ENCODE measurements around the gene PLAC9. TPM values are rescaled to one million over a fixed set of nuclear protein-coding genes. Genes with fewer than 3 reads are reported as not detected.

The PLAC9 gene
- total and polyA plus RNA-seq, 2 experiments from 2014 or later = 8.8 to 118 TPM

GRCh38 chr10:80174641-80175395, 42.3 kb downstream of the PLAC9 start:
- Histone ChIP-seq H3K9ac (no peak overlapping the region), H3K36me3 (ENCODE audit: low read depth) (peaks cover 6% of the 10 kb centered on the region; the same call in 1 of the 2 replicates), H3K4me1 (ENCODE audit: insufficient read depth) (peaks cover 14% of the 10 kb centered on the region), H3K27ac (no peak overlapping the region), H3K4me3 (no peak overlapping the region), H3F3A (ENCODE audit: insufficient read depth) (no peaks in the 10 kb centered on the region), H3K9me2 (ENCODE audit: insufficient read depth) (no peaks in the 10 kb centered on the region), H3K79me2 (ENCODE audit: insufficient read depth) (peaks cover 97% of the 10 kb centered on the region), H2AFZ (no peak overlapping the region), H3K27me3 (replicated peaks; ENCODE audit: insufficient read depth) (no peaks in the 10 kb centered on the region), H3K9me3 (ENCODE audit: low read depth) (no peaks in the 10 kb centered on the region), H4K20me1 (ENCODE audit: insufficient read depth) (peaks cover 17% of the 10 kb centered on the region; the same call in 1 of the 2 replicates), H3K4me2 (ENCODE audit: unreplicated experiment) (no peak overlapping the region)
- in situ Hi-C loops (cut with MboI) = no loop called here
- no peak for TF ChIP-seq EZH2phosphoT487 (IDR thresholded peaks at IDR 0.05; ENCODE audit: insufficient read depth, low read depth)
- TF ChIP-seq EZH2 (IDR thresholded peaks at IDR 0.05; ENCODE audit: insufficient read depth, poor library complexity, severe bottlenecking) = no peak
- WGBS, 2 experiments (ENCODE audit: low coverage in 1 of 2, low lambda C conversion rate in 2 of 2, missing lambda C conversion rate in 2 of 2) = 81 to 83% methylated on average over 15 of the region's 15 CpGs
- no peak for DNase-seq

DNA sequence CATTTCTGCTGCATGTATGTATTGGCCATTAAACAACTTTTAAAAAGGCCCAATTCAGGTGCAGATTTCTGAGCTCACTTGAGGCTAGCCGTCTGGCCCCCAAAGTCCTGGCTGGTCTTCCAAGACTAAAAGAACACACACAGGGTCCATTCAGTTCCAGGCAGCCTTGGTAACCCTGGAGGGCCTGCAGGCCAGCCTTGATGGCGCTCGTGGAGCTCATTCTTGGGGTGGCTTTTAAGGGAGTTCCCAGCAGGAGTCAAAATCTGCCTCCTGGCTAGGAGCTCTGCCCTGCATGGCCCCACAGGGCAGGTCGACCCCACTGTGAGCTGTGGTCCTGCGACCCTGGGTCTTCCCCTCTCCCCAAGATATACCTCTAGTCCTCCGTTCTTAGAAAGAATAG, 44.0 kb downstream of the PLAC9 start:
- Histone ChIP-seq H3K27me3 (replicated peaks; ENCODE audit: insufficient read depth) (no peaks in the 10 kb centered on the region), H3K4me1 (ENCODE audit: insufficient read depth) (peaks cover 14% of the 10 kb centered on the region), H3F3A (ENCODE audit: insufficient read depth) (no peaks in the 10 kb centered on the region), H3K9me2 (ENCODE audit: insufficient read depth) (no peaks in the 10 kb centered on the region), H2AFZ (no peak overlapping the region), H3K27ac (no peak overlapping the region), H3K9ac (no peak overlapping the region), H3K4me2 (ENCODE audit: unreplicated experiment) (no peak overlapping the region), H3K36me3 (ENCODE audit: low read depth) (peaks cover 6% of the 10 kb centered on the region; the same call in 1 of the 2 replicates), H4K20me1 (ENCODE audit: insufficient read depth) (peaks cover 19% of the 10 kb centered on the region), H3K79me2 (ENCODE audit: insufficient read depth) (peaks cover 99% of the 10 kb centered on the region), H3K9me3 (ENCODE audit: low read depth) (no peaks in the 10 kb centered on the region), H3K4me3 (no peak overlapping the region)
- DNase-seq = no peak
- 87 to 89% methylated on average over 6 of the region's 6 CpGs for WGBS, 2 experiments (ENCODE audit: low coverage in 1 of 2, low lambda C conversion rate in 2 of 2, missing lambda C conversion rate in 2 of 2)
- TF ChIP-seq EZH2 (IDR thresholded peaks at IDR 0.05; ENCODE audit: insufficient read depth, poor library complexity, severe bottlenecking) (no peak), EZH2phosphoT487 (IDR thresholded peaks at IDR 0.05; ENCODE audit: insufficient read depth, low read depth) (no peak)
- in situ Hi-C loops (cut with MboI) = no loop called here

- Histone ChIP-seq H3K79me2 (ENCODE audit: insufficient read depth) (peaks cover 100% of the 10 kb centered on the region), H2AFZ (no peak overlapping the region), H3K4me2 (ENCODE audit: unreplicated experiment) (peak overlapping the region; percentile 49), H3K9ac (peak overlapping the region; percentile 8), H3K4me3 (no peak overlapping the region), H3F3A (ENCODE audit: insufficient read depth) (no peaks in the 10 kb centered on the region), H4K20me1 (ENCODE audit: insufficient read depth) (peaks cover 25% of the 10 kb centered on the region), H3K9me2 (ENCODE audit: insufficient read depth) (no peaks in the 10 kb centered on the region), H3K36me3 (ENCODE audit: low read depth) (peaks cover 6% of the 10 kb centered on the region; the same call in 1 of the 2 replicates), H3K9me3 (ENCODE audit: low read depth) (no peaks in the 10 kb centered on the region), H3K27me3 (replicated peaks; ENCODE audit: insufficient read depth) (no peaks in the 10 kb centered on the region), H3K27ac (peak overlapping the region; percentile 40), H3K4me1 (ENCODE audit: insufficient read depth) (peaks cover 14% of the 10 kb centered on the region)
- TF ChIP-seq EZH2 (IDR thresholded peaks at IDR 0.05; ENCODE audit: insufficient read depth, poor library complexity, severe bottlenecking) = no peak
- no peak for TF ChIP-seq EZH2phosphoT487 (IDR thresholded peaks at IDR 0.05; ENCODE audit: insufficient read depth, low read depth)
- 50 to 62% methylated on average over 12 of the region's 12 CpGs for WGBS, 2 experiments (ENCODE audit: low coverage in 1 of 2, low lambda C conversion rate in 2 of 2, missing lambda C conversion rate in 2 of 2)
- in situ Hi-C loops (cut with MboI) = no loop called here
- peak; percentile 74 for DNase-seq
Measured at GRCh38 chr10:80177781-80178636, 45.5 kb downstream of the PLAC9 start.

DNA sequence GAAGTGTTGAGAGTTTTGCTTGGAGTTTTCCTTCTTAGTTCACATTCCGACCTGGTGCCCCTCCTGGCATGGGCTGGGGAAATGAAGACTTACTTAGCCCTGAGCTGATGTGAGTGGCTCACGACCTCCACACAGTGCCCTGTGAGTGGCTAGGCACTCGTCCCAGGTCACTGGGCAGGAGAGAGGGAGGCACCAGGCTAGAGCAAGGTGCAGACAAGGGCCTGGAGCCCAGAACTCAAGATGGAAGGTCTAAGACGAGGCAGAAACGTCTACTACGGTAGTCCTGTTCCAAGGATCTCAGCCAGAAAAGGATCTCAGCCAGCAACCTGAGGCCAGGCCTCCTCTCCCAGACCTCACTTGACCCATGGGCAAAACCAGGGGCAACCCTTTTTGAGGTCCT, 50.5 kb downstream of the PLAC9 start:
- H3K4me2 ChIP-seq (ENCODE audit: unreplicated experiment) = no peak overlapping the region
- H4K20me1 ChIP-seq (ENCODE audit: insufficient read depth) = peaks cover 27% of the 10 kb centered on the region
- WGBS, 2 experiments (ENCODE audit: low coverage in 1 of 2, low lambda C conversion rate in 2 of 2, missing lambda C conversion rate in 2 of 2) = 57 to 61% methylated on average over 6 of the region's 6 CpGs
- TF ChIP-seq EZH2phosphoT487 (IDR thresholded peaks at IDR 0.05; ENCODE audit: insufficient read depth, low read depth) (no peak), EZH2 (IDR thresholded peaks at IDR 0.05; ENCODE audit: insufficient read depth, poor library complexity, severe bottlenecking) (no peak)
- H3K9me2 ChIP-seq (ENCODE audit: insufficient read depth) = no peaks in the 10 kb centered on the region
- no peaks in the 10 kb centered on the region for H3F3A ChIP-seq (ENCODE audit: insufficient read depth)
- H3K79me2 ChIP-seq (ENCODE audit: insufficient read depth) = peaks cover 100% of the 10 kb centered on the region
- H3K27ac ChIP-seq = no peak overlapping the region
- H3K9ac ChIP-seq = no peak overlapping the region
- H3K9me3 ChIP-seq (ENCODE audit: low read depth) = no peaks in the 10 kb centered on the region
- peaks cover 6% of the 10 kb centered on the region for H3K4me1 ChIP-seq (ENCODE audit: insufficient read depth)
- H3K4me3 ChIP-seq = no peak overlapping the region
- no peak overlapping the region for H2AFZ ChIP-seq
- in situ Hi-C loops (cut with MboI) = no loop called here
- no peak for DNase-seq
- H3K36me3 ChIP-seq (ENCODE audit: low read depth) = no peaks in the 10 kb centered on the region
- H3K27me3 ChIP-seq (replicated peaks; ENCODE audit: insufficient read depth) = no peaks in the 10 kb centered on the region
